GM04504 (cell line): ENCODE results near the gene ZBTB47.

Experiments used
- DNase-seq: peaks from one replicate; pipeline ENCODE4 v3.0.0-alpha.2; 2012; ENCODE audit warnings: low read depth

The ZBTB47 gene

GRCh38 chr3:42665050-42665878 lies 11.8 kb downstream of the ZBTB47 start:
- no peak for DNase-seq

GRCh38 chr3:42666022-42666421 lies 12.5 kb downstream of the ZBTB47 start:
- no peak for DNase-seq

GRCh38 chr3:42666577-42666998 lies 13.1 kb downstream of the ZBTB47 start:
- DNase-seq, result no peak

GRCh38 chr3:42667096-42667522 lies 13.6 kb downstream of the ZBTB47 start:
- DNase-seq, result no peak

GRCh38 chr3:42667523-42668412 lies 14.3 kb downstream of the ZBTB47 start:
- no peak for DNase-seq

- no peak for DNase-seq
Observed at GRCh38 chr3:42668413-42668760, 14.9 kb downstream of the ZBTB47 start.

GRCh38 chr3:42668793-42669217 lies 15.3 kb downstream of the ZBTB47 start:
- no peak for DNase-seq

- no peak for DNase-seq
Observed at GRCh38 chr3:42670051-42670576, 16.6 kb downstream of the ZBTB47 start.

- no peak for DNase-seq
Observed at GRCh38 chr3:42670670-42671069, 17.2 kb downstream of the ZBTB47 start.

- DNase-seq, result no peak
Observed at GRCh38 chr3:42672515-42672914, 19.0 kb downstream of the ZBTB47 start.

- no peak for DNase-seq
Observed at GRCh38 chr3:42673082-42673481, 19.6 kb downstream of the ZBTB47 start.

GRCh38 chr3:42674146-42674545 lies 20.6 kb downstream of the ZBTB47 start:
- DNase-seq, result no peak

GRCh38 chr3:42675909-42676308 lies 22.4 kb downstream of the ZBTB47 start:
- no peak for DNase-seq

GRCh38 chr3:42678447-42678846 lies 24.9 kb downstream of the ZBTB47 start:
- DNase-seq, result no peak

- DNase-seq, result no peak
Observed at GRCh38 chr3:42680271-42680670, 26.8 kb downstream of the ZBTB47 start.

GRCh38 chr3:42680806-42681205 lies 27.3 kb downstream of the ZBTB47 start:
- DNase-seq, result no peak

- DNase-seq, result no peak
Observed at GRCh38 chr3:42681361-42682038, 28.0 kb downstream of the ZBTB47 start.

GRCh38 chr3:42682301-42683070 lies 29.0 kb downstream of the ZBTB47 start:
- no peak for DNase-seq

- DNase-seq, result peak; percentile 89
Observed at GRCh38 chr3:42683875-42684598, 30.5 kb downstream of the ZBTB47 start.

GRCh38 chr3:42684632-42685362 lies 31.3 kb downstream of the ZBTB47 start:
- DNase-seq, result no peak
